B cell (primary cell): ENCODE results near the gene RRP1. TPM values are rescaled to one million over a fixed set of nuclear protein-coding genes. Genes with fewer than 3 reads are reported as not detected.

Experiments used
- ATAC-seq: fragments of 200-7000 bp; cut with Tn5 transposase; one replicate; pipeline ENCODE4 v1.10.0; 2021; ENCODE audit warnings: low read depth, mild to moderate bottlenecking, moderate number of reproducible peaks, moderate library complexity
- CTCF ChIA-PET: fragments of 350-600 bp; sonication (Branson Sonifier 250); formaldehyde crosslinking; loops from one replicate; lab custom pipeline; 2021; ENCODE audit warnings: antibody characterized with exemption, inconsistent platforms; lab: Charles Lee
- POLR2A ChIA-PET: fragments of 350-600 bp; sonication (Branson Sonifier 250); formaldehyde crosslinking; loops from one replicate; lab custom pipeline; 2021; ENCODE audit warnings: antibody characterized with exemption; lab: Charles Lee
- DNase-seq: peaks from one replicate; pipeline ENCODE4 v3.0.0; 2013
- H2AFZ ChIP-seq: 2 replicates; pipeline ENCODE4 v1.6.1; 2012; ENCODE audit warnings: mild to moderate bottlenecking, low read depth, low read length; ENCODE audit not compliant: insufficient read depth, poor library complexity, severe bottlenecking
- H3K27ac ChIP-seq, 2 donors: 1 replicate in 1 of 2; 2 replicates in 1 of 2; pipeline ENCODE4 v1.5.1; 2012 to 2013; ENCODE audit warnings: low read length in 2 of 2, mild to moderate bottlenecking in 2 of 2, moderate library complexity in 1 of 2
- H3K27me3 ChIP-seq, 4 experiments: fragments of 200-600 bp in 1 of 4; sonication (generic) in 1 of 4; replicated peaks in 1 of 4; 1 replicate in 2 of 4; 2 replicates in 2 of 4; pipeline versions ENCODE4 v1.6.1 to v1.7.0; 2013 to 2016; ENCODE audit warnings: low read length in 3 of 4, mild to moderate bottlenecking in 2 of 4, mixed read lengths in 1 of 4, moderate library complexity in 1 of 4; ENCODE audit not compliant: insufficient read depth in 4 of 4, control insufficient read depth in 3 of 4; ENCODE audit errors: control extremely low read depth in 1 of 4
- H3K36me3 ChIP-seq, 2 experiments: replicated peaks in 1 of 2; 1 replicate in 1 of 2; 2 replicates in 1 of 2; pipeline versions ENCODE4 v1.6.1 to v1.7.1; 2013; ENCODE audit warnings: low read length in 1 of 2; ENCODE audit not compliant: insufficient read depth in 2 of 2, control insufficient read depth in 1 of 2; ENCODE audit errors: control extremely low read depth in 1 of 2, extremely low read depth in 1 of 2
- H3K4me1 ChIP-seq, 2 donors: fragments of 200-600 bp in 1 of 2; sonication (generic) in 1 of 2; 1 replicate in 1 of 2; 2 replicates in 1 of 2; pipeline versions ENCODE4 v1.5.1 to v1.6.1; 2013 to 2017; ENCODE audit warnings: low read length in 2 of 2; ENCODE audit not compliant: control insufficient read depth in 2 of 2, insufficient read depth in 2 of 2
- H3K4me2 ChIP-seq: replicated peaks from 2 replicates; pipeline ENCODE3; 2012; ENCODE audit warnings: mild to moderate bottlenecking, low read depth, low read length; ENCODE audit not compliant: poor library complexity, severe bottlenecking
- H3K4me3 ChIP-seq, 5 experiments: fragments of 200-600 bp in 1 of 5; sonication (generic) in 1 of 5; 1 replicate in 3 of 5; 2 replicates in 2 of 5; pipeline versions ENCODE4 v1.5.1 to v1.7.0; 2011 to 2016; ENCODE audit warnings: low read length in 4 of 5, mild to moderate bottlenecking in 4 of 5, low read depth in 2 of 5, control low read depth in 1 of 5, moderate library complexity in 1 of 5; ENCODE audit not compliant: insufficient read depth in 1 of 5; ENCODE audit errors: control extremely low read depth in 1 of 5, extremely low read depth in 1 of 5
- H3K79me2 ChIP-seq: fragments of 200-600 bp; sonication (generic); one replicate; pipeline ENCODE4 v1.6.0; 2016; ENCODE audit warnings: low read length; ENCODE audit not compliant: control insufficient read depth, insufficient read depth
- H3K9ac ChIP-seq: fragments of 200-600 bp; sonication (generic); 2 replicates; pipeline ENCODE4 v1.6.1; 2017; ENCODE audit warnings: mild to moderate bottlenecking, low read length, moderate library complexity
- H3K9me3 ChIP-seq, 3 donors: one replicate each; pipeline versions ENCODE4 v1.6.1 to v1.7.1; 2013; ENCODE audit warnings: low read length in 2 of 3; ENCODE audit not compliant: control insufficient read depth in 2 of 3, insufficient read depth in 1 of 3; ENCODE audit errors: control extremely low read depth in 1 of 3
- H4K20me1 ChIP-seq: 2 replicates; pipeline ENCODE4 v1.6.0; 2012; ENCODE audit warnings: mild to moderate bottlenecking, low read length; ENCODE audit not compliant: insufficient read depth, control insufficient read depth, poor library complexity, severe bottlenecking
- H3K27ac Mint-ChIP-seq: one replicate; pipeline ENCODE4 v1.8.0; 2021; ENCODE audit warnings: mixed read lengths
- H3K27me3 Mint-ChIP-seq: one replicate; pipeline ENCODE4 v1.8.0; 2021; ENCODE audit warnings: mixed read lengths
- H3K4me1 Mint-ChIP-seq: one replicate; pipeline ENCODE4 v1.8.0; 2021; ENCODE audit warnings: mixed read lengths
- H3K4me3 Mint-ChIP-seq: one replicate; pipeline ENCODE4 v1.8.0; 2021; ENCODE audit warnings: mixed read lengths
- H3K9me3 Mint-ChIP-seq: one replicate; pipeline ENCODE4 v1.8.0; 2022; ENCODE audit warnings: mixed read lengths; ENCODE audit not compliant: insufficient read depth
- CTCF ChIP-seq: fragments of 200-600 bp; IDR thresholded peaks from one replicate; pipeline ENCODE4 v1.8.0; 2022; ENCODE audit warnings: antibody characterized with exemption, mild to moderate bottlenecking
- EZH2 ChIP-seq: IDR thresholded peaks from 2 replicates; pipeline ENCODE4 v1.6.1; 2012; ENCODE audit warnings: borderline replicate concordance, low read depth, mild to moderate bottlenecking, moderate library complexity, low read length; ENCODE audit not compliant: insufficient read depth, poor library complexity, severe bottlenecking
- WGBS: methylation state at CpG from one replicate; pipeline ENCODE4 v1.1.5; 2013; ENCODE audit warnings: missing lambda C conversion rate; ENCODE audit not compliant: insufficient coverage; 5-methylcytosine and 5-hydroxymethylcytosine counted together
- intact Hi-C: fragments of 100-400 bp; cut with micrococcal nuclease; formaldehyde crosslinking; loops from one replicate; pipeline ENCODE4 v1.10.0; 2022
- polyA plus RNA-seq: library from polyadenylated mRNA; depleted of rRNA; stranded (reverse); fragments of >200 nt; gene quantifications from 2 replicates; pipeline ENCODE4 v1.2.3, GENCODE V29; 2012
- total RNA-seq, 2 donors: library from RNA; stranded (reverse); fragments of 120-200 nt in 1 of 2; gene quantifications; 1 replicate in 1 of 2; 2 replicates in 1 of 2; pipeline versions ENCODE4 v1.2.3 to v1.2.4, GENCODE V29; 2013 to 2022

The RRP1 gene
- total and polyA plus RNA-seq, 2 donors (not counting 1 experiment from before 2014, with no cell fraction given), result 9.6 to 27.8 TPM

DNA sequence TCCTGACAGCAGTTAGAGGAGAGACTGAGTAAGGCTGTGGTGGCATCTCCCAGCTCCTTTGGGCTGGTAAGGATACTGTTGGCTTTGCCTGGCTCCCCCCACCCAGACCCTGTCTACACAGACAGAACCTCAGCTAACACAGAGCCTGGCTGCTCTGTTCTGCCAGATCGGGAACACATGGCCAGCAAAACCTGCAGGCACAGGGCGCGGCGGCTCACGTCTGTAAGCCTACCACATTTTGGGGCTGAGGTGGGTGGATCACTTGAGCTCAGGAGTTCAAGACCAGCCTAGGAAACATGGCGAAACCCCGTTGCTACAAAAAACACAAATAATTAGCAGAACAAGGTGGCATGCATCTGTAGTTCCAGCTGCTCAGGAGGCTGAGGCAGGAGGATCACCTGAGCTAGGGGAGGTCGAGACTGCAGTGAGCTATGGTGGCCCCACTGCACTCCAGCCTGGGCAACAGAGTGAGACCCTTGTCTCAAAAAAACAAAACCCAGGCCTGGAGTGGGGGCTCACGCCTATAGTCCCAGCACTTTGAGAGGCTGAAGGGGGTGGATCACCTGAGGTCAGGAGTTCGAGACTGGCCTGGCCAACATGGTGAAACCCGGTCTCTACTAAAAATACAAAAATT, 19.9 kb upstream of the RRP1 start:
- Mint-ChIP-seq H3K27ac (no peak overlapping the region), H3K4me3 (no peak overlapping the region), H3K9me3 (no peaks in the 10 kb centered on the region), H3K4me1 (peaks cover 13% of the 10 kb centered on the region), H3K27me3 (peaks cover 7% of the 10 kb centered on the region)
- Histone ChIP-seq H2AFZ (no peak overlapping the region), H3K36me3 (peaks cover 0 to 12% of the 10 kb centered on the region in 2 experiments), H3K9ac (no peak overlapping the region), H3K4me2 (no peak overlapping the region), H3K4me3 (no peak overlapping the region), H3K79me2 (peaks cover under 1% of the 10 kb centered on the region), H3K4me1 (no peaks in the 10 kb centered on the region), H3K27ac (no peak overlapping the region), H3K27me3 (no peaks in the 10 kb centered on the region), H4K20me1 (peaks cover under 1% of the 10 kb centered on the region), H3K9me3 (peaks cover 0 to 6% (median 0%) of the 10 kb centered on the region in 3 donors)
- no peak for ATAC-seq
- ChIA-PET POLR2A (no interaction called here), CTCF (interaction anchor here (0.5 kb wide), 1 partner anchor 36 kb away, joined by 4 read pairs; no protein-coding TSS in a partner anchor)
- intact Hi-C loops, result no loop called here
- no peak for DNase-seq
- TF ChIP-seq EZH2, result no peak
- TF ChIP-seq CTCF, result no peak
- 89% methylated on average over 10 of the region's 11 CpGs for whole genome bisulfite sequencing

- no peak overlapping the region for H3K4me2 ChIP-seq
- H3K4me3 ChIP-seq, result no peak overlapping the region
- no peak overlapping the region for H3K9ac ChIP-seq
- peaks cover 0 to 12% of the 10 kb centered on the region in 2 experiments for H3K36me3 ChIP-seq
- ChIA-PET CTCF (no interaction called here), POLR2A (no interaction called here)
- peaks cover 3% of the 10 kb centered on the region for H3K79me2 ChIP-seq
- Mint-ChIP-seq H3K27me3 (peaks cover 7% of the 10 kb centered on the region), H3K27ac (no peak overlapping the region), H3K9me3 (no peaks in the 10 kb centered on the region), H3K4me3 (no peak overlapping the region), H3K4me1 (peaks cover 14% of the 10 kb centered on the region)
- H3K27me3 ChIP-seq, result no peaks in the 10 kb centered on the region
- no peak overlapping the region for H2AFZ ChIP-seq
- intact Hi-C loops, result no loop called here
- peaks cover 8% of the 10 kb centered on the region for H4K20me1 ChIP-seq
- 97% methylated on average over 16 of the region's 21 CpGs for WGBS
- peaks cover 0 to 6% (median 0%) of the 10 kb centered on the region in 3 donors for H3K9me3 ChIP-seq
- H3K27ac ChIP-seq, result no peak overlapping the region
- no peak for ATAC-seq
- peaks cover 1 to 2% of the 10 kb centered on the region in 2 donors for H3K4me1 ChIP-seq
- no peak for TF ChIP-seq EZH2
- no peak for TF ChIP-seq CTCF
- no peak for DNase-seq
Observed at GRCh38 chr21:43770066-43770655, 19.2 kb upstream of the RRP1 start.
